HepG2 (cell line): ENCODE data around the gene NT5C2. TPM values are rescaled to one million over a fixed set of nuclear protein-coding genes. Genes with fewer than 3 reads are reported as not detected.

Experiments used
- ATAC-seq: fragments of 200-7000 bp; cut with Tn5 transposase; 3 replicates; pipeline ENCODE4 v1.9.1; 2020; ENCODE audit warnings: mild to moderate bottlenecking, moderate library complexity
- BruUV-seq: library from RNA; stranded (reverse); fragments of 400-500 nt; replicated peaks from 2 replicates; lab custom pipeline; 2021; lab: Mats Ljungman, UMichigan
- CTCF ChIA-PET: fragments of 300-600 bp; formaldehyde crosslinking; extraction: SDS; loops from one replicate; lab custom pipeline; 2021; ENCODE audit warnings: low total read pairs, inconsistent platforms, low intra/inter-chr PET ratio; lab: Yijun Ruan, JAX
- POLR2A ChIA-PET: fragments of 350-600 bp; sonication (Branson Sonifier 250); formaldehyde crosslinking; loops from one replicate; lab custom pipeline; 2020; ENCODE audit warnings: antibody characterized with exemption, inconsistent platforms; lab: Yijun Ruan, JAX
- DNase-seq: peaks from one replicate; pipeline ENCODE4 v3.0.0-alpha.2; 2015; ENCODE audit warnings: low spot score
- FAIRE-seq: peaks from 3 replicates; lab custom pipeline; 2011; peaks lifted over from hg19 to GRCh38; lab: Jason Lieb, UNC
- H2AFZ ChIP-seq: one replicate; pipeline ENCODE4 v1.6.1; 2011; ENCODE audit warnings: low read length, inconsistent platforms
- H3K27ac ChIP-seq: fragments of 300-600 bp; 3 replicates; pipeline ENCODE4 v1.8.0; 2011; ENCODE audit warnings: mixed run types, mild to moderate bottlenecking, mixed read lengths, low read length, inconsistent platforms; ENCODE audit not compliant: insufficient read depth; ENCODE audit errors: extremely low read length
- H3K27me3 ChIP-seq, 2 experiments: fragments of 200-600 bp in 1 of 2; 2 replicates in 1 of 2; 3 replicates in 1 of 2; pipeline versions ENCODE4 v1.6.0 to v1.8.0; 2011; ENCODE audit warnings: low read length in 2 of 2, mild to moderate bottlenecking in 2 of 2, moderate library complexity in 2 of 2, inconsistent platforms in 1 of 2; ENCODE audit not compliant: insufficient read depth in 2 of 2, control insufficient read depth in 1 of 2
- H3K36me3 ChIP-seq, 2 experiments: fragments of 200-600 bp in 1 of 2; replicated peaks in 1 of 2; 2 replicates in 1 of 2; 3 replicates in 1 of 2; pipeline versions ENCODE4 v1.5.1 to v1.8.0; 2011; ENCODE audit warnings: low read length in 2 of 2, inconsistent platforms in 1 of 2; ENCODE audit not compliant: insufficient read depth in 2 of 2, control insufficient read depth in 1 of 2
- H3K4me1 ChIP-seq: 2 replicates; pipeline ENCODE4 v1.5.1; 2012; ENCODE audit warnings: low read length, inconsistent platforms; ENCODE audit not compliant: insufficient read depth
- H3K4me2 ChIP-seq: 2 replicates; pipeline ENCODE4 v1.6.0; 2011; ENCODE audit warnings: low read depth, low read length, inconsistent platforms
- H3K4me3 ChIP-seq, 3 experiments: fragments of 200-600 bp in 1 of 3; sonication (generic), shearing (Covaris generic) in 1 of 3; replicated peaks in 1 of 3; 2 replicates each; pipeline ENCODE4 v1.5.1; 2011 to 2016; ENCODE audit warnings: low read length in 3 of 3, inconsistent platforms in 2 of 3, low read depth in 2 of 3, mild to moderate bottlenecking in 2 of 3, control low read depth in 1 of 3, mixed read lengths in 1 of 3; ENCODE audit not compliant: insufficient read depth in 1 of 3
- H3K79me2 ChIP-seq: one replicate; pipeline ENCODE4 v1.6.1; 2011; ENCODE audit warnings: low read length, inconsistent platforms; ENCODE audit not compliant: insufficient read depth
- H3K9ac ChIP-seq: 2 replicates; pipeline ENCODE4 v1.6.0; 2011; ENCODE audit warnings: mild to moderate bottlenecking, low read depth, low read length, inconsistent platforms; ENCODE audit not compliant: insufficient read depth
- H3K9me3 ChIP-seq: 2 replicates; pipeline ENCODE4 v1.5.1; 2012; ENCODE audit warnings: mild to moderate bottlenecking, low read length
- H4K20me1 ChIP-seq: 2 replicates; pipeline ENCODE4 v1.6.0; 2011; ENCODE audit warnings: inconsistent platforms, mild to moderate bottlenecking, low read length, moderate library complexity; ENCODE audit not compliant: insufficient read depth
- BORCS8-MEF2B ChIP-seq: sonication (generic); formaldehyde crosslinking; IDR thresholded peaks from 2 replicates; pipeline ENCODE4 v1.8.0; 2022; ENCODE audit warnings: mild to moderate bottlenecking, missing genetic modification reagents
- CCAR2 ChIP-seq: fragments of 200-400 bp; formaldehyde crosslinking; optimal IDR thresholded peaks from 2 replicates; pipeline ENCODE3; 2018; ENCODE audit warnings: low read depth, mild to moderate bottlenecking, low read length, moderate library complexity
- ERF ChIP-seq: IDR thresholded peaks from 2 replicates; pipeline ENCODE4 v1.6.1; 2018; ENCODE audit warnings: missing biosample characterization, missing genetic modification reagents
- KLF16 ChIP-seq, 2 experiments: sonication (generic) in 1 of 2; formaldehyde crosslinking in 1 of 2; IDR thresholded peaks; 2 replicates each; pipeline versions ENCODE4 v1.6.1 to v1.8.0; 2016 to 2023; ENCODE audit warnings: missing genetic modification reagents in 2 of 2, missing compliant biosample characterization in 1 of 2
- KLF6 ChIP-seq: IDR thresholded peaks from 2 replicates; pipeline ENCODE4 v1.8.0; 2016; ENCODE audit warnings: missing biosample characterization, missing genetic modification reagents
- NBN ChIP-seq: fragments of 450-650 bp; conservative IDR thresholded peaks from 2 replicates; pipeline ENCODE4 v1.6.1; 2017
- PHB2 ChIP-seq: fragments of 450-650 bp; IDR thresholded peaks from 2 replicates; pipeline ENCODE4 v1.6.1; 2018; ENCODE audit not compliant: partially characterized antibody
- RBFOX2 ChIP-seq: fragments of 200-400 bp; formaldehyde crosslinking; IDR thresholded peaks from 2 replicates; pipeline ENCODE4 v1.6.1; 2017; ENCODE audit warnings: low read depth, mild to moderate bottlenecking, low read length
- SMC3 ChIP-seq: IDR thresholded peaks from 2 replicates; pipeline ENCODE4 v1.6.1; 2011; ENCODE audit warnings: low read length, improper control_type of control experiment
- TCF7L2 ChIP-seq: IDR thresholded peaks from 2 replicates; pipeline ENCODE4 v1.6.1; 2011; ENCODE audit warnings: mild to moderate bottlenecking, low read depth, low read length, moderate library complexity
- ZNF263 ChIP-seq: sonication (generic); formaldehyde crosslinking; IDR thresholded peaks from 2 replicates; pipeline ENCODE4 v1.4.0; 2020; ENCODE audit warnings: missing genetic modification reagents
- ZNF33B ChIP-seq: sonication (generic); formaldehyde crosslinking; IDR thresholded peaks from 2 replicates; pipeline ENCODE4 v1.5.1; 2020; ENCODE audit warnings: mild to moderate bottlenecking, missing genetic modification reagents
- ZNF678 ChIP-seq: sonication (generic); formaldehyde crosslinking; IDR thresholded peaks from 2 replicates; pipeline ENCODE4 v1.4.0; 2020; ENCODE audit warnings: mild to moderate bottlenecking, missing genetic modification reagents
- ZNF768 ChIP-seq: sonication (generic); formaldehyde crosslinking; IDR thresholded peaks from 2 replicates; pipeline ENCODE4 v1.4.0; 2020; ENCODE audit warnings: missing genetic modification reagents
- ZNF839 ChIP-seq: sonication (generic); formaldehyde crosslinking; IDR thresholded peaks from 2 replicates; pipeline ENCODE4 v1.4.0; 2020; ENCODE audit warnings: missing genetic modification reagents, mild to moderate bottlenecking, borderline replicate concordance
- ZSCAN20 ChIP-seq: sonication (generic); formaldehyde crosslinking; IDR thresholded peaks from 2 replicates; pipeline ENCODE4 v1.4.0; 2020; ENCODE audit warnings: missing genetic modification reagents, mild to moderate bottlenecking, borderline replicate concordance
- WGBS: methylation state at CpG from one replicate; pipeline ENCODE4 v1.1.6; 2017; ENCODE audit warnings: low lambda C conversion rate; 5-methylcytosine and 5-hydroxymethylcytosine counted together
- in situ Hi-C: cut with HindIII; loops from 2 replicates; pipeline ENCODE4 v1.10.0; 2017; ENCODE audit warnings: low pct_unique_long_range_greater_than_20kb; ENCODE audit not compliant: extremely low pct_ligation_motif_present
- intact Hi-C: fragments of 100-400 bp; cut with micrococcal nuclease; formaldehyde crosslinking; loops from one replicate; pipeline ENCODE4 v1.10.0; 2022; ENCODE audit not compliant: unreplicated experiment
- polyA plus RNA-seq, 8 experiments: library from polyadenylated mRNA; depleted of rRNA in 3 of 8; stranded (reverse) in 7 of 8; unstranded in 1 of 8; fragments of >200 nt; fragmentation: Illumina TruSeq in 4 of 8; extraction: Trizol in 4 of 8; gene quantifications; 2 replicates each; pipeline versions ENCODE4 v1.2.1 to v1.2.3, GENCODE V29; 2011 to 2016; ENCODE audit warnings: low read depth in 4 of 8, missing spikeins in 1 of 8, mixed read lengths in 1 of 8; ENCODE audit not compliant: insufficient read depth in 1 of 8
- total RNA-seq, 5 experiments: library from RNA; depleted of rRNA; stranded (reverse); fragments of >200 nt; fragmentation: Illumina TruSeq; extraction: Trizol; gene quantifications; 2 replicates each; pipeline ENCODE4 v1.2.3, GENCODE V29; 2016; ENCODE audit warnings: low read depth in 1 of 5
- TF ChIP-seq, protein P1 (sequence below): sonication (generic); formaldehyde crosslinking; IDR thresholded peaks from 2 replicates; pipeline ENCODE4 v1.8.0; 2022; ENCODE audit warnings: mild to moderate bottlenecking, missing genetic modification reagents, moderate library complexity
- TF ChIP-seq, protein P2 (sequence below): sonication (generic); formaldehyde crosslinking; IDR thresholded peaks from 2 replicates; pipeline ENCODE4 v1.4.0; 2020; ENCODE audit warnings: missing genetic modification reagents
- TF ChIP-seq, protein P3 (sequence below): sonication (generic); formaldehyde crosslinking; IDR thresholded peaks from 2 replicates; pipeline ENCODE4 v1.8.1; 2023; ENCODE audit warnings: mild to moderate bottlenecking, inconsistent platforms, moderate library complexity, missing genetic modification reagents, borderline replicate concordance
- TF ChIP-seq, protein P4 (sequence below): sonication (generic); formaldehyde crosslinking; IDR thresholded peaks from 2 replicates; pipeline ENCODE4 v1.4.0; 2020; ENCODE audit warnings: missing genetic modification reagents

The NT5C2 gene
- total and polyA plus RNA-seq, 2 of the 13 experiments (the other 11 are each of a cell fraction or from before 2014, with no cell fraction given): 40.6 to 55.2 TPM

DNA sequence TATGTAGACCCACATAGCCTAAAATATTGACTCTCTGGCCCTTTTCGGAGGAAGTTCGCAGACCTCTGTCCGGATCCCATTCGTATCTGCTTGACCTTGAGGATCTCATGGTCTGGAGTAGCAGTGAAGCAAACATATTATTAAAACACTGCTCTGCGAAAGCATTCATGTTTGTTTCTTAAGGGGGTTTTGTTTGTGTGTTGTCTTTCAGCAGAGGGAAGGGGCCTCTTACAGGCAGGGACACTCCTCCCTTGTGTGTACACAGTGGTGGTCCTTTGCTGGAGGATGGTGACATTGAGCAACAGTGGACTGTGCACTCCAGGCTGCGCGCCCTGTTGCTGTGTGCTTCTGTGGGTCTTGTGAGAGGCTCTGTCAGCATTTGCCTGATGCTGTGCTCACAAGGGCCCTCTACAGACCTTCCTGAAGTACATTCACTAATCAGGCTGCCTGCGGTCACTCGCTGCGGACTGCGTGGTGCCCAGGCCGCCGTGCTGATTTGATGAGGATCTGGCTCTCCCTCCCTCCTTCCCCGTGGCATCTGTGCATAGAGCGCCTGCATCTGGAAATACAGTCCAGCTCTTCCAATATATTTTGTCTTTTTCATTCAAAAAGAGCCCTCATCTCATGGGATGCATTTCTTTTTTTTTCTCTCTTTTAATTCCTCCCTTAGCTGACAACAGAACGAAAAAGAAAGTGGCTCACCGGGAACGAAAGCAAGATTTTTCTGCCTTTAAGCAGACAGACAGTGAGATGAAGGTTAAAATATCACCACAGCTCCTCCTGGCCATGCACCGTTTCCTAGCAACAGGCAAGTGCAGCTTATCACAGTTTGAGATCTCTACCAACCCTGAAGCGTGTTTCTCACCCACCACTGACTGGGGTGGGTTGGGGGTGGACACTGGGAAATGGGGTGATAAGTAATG is 139.2 kb downstream of the NT5C2 start:
- 16% methylated on average over 16 of the region's 20 CpGs for WGBS
- Histone ChIP-seq H3K27me3 (no peaks in the 10 kb centered on the region), H3K4me3 (peak overlapping the region in 2 of 3 experiments; percentile 41 to 54; a peak in 4 of 6 replicates), H3K79me2 (no peaks in the 10 kb centered on the region), H2AFZ (no peak overlapping the region), H3K9me3 (no peaks in the 10 kb centered on the region), H3K9ac (peak overlapping the region; percentile 30; the same call in 1 of the 2 replicates), H3K4me2 (peak overlapping the region; percentile 70), H3K27ac (peak overlapping the region; percentile 50), H4K20me1 (no peaks in the 10 kb centered on the region), H3K36me3 (peaks cover 1 to 17% of the 10 kb centered on the region in 2 experiments; a peak in 2 of 5 replicates), H3K4me1 (peaks cover 21% of the 10 kb centered on the region)
- BruUV-seq: no TSS peak
- in situ Hi-C loops: loop anchor here (25.0 kb wide), 1 partner anchor 317 kb away; the partner anchor contains the start of gene WBP1L
- peak; percentile 96 for DNase-seq
- ATAC-seq: peak; percentile 99
- ChIA-PET CTCF (interaction anchor here (0.6 to 3.1 kb wide), 2 partner anchors 115 to 137 kb away, joined by 3 to 18 read pairs; partner anchors contain the start of gene CNNM2), POLR2A (interaction anchor here (1.1 to 1.9 kb wide), 2 partner anchors 136 to 137 kb away, joined by 3 to 7 read pairs; partner anchors contain the start of gene CNNM2)
- intact Hi-C loops: loop anchor here (1.0 to 10.0 kb wide), 3 partner anchors 67 to 339 kb away; partner anchors contain the start of genes ARL3 and SFXN2
- peak; percentile 99 for FAIRE-seq
- TF ChIP-seq ERF (CRISPR knock-in tag): peak; percentile 94; the same call in 1 of the 2 replicates
- peak in 1 of 2 experiments; percentile 93; a peak in 2 of 4 replicates for TF ChIP-seq KLF16 (CRISPR knock-in tag; IDR thresholded peaks at IDR 0.05)
- TF ChIP-seq, protein P1, sequence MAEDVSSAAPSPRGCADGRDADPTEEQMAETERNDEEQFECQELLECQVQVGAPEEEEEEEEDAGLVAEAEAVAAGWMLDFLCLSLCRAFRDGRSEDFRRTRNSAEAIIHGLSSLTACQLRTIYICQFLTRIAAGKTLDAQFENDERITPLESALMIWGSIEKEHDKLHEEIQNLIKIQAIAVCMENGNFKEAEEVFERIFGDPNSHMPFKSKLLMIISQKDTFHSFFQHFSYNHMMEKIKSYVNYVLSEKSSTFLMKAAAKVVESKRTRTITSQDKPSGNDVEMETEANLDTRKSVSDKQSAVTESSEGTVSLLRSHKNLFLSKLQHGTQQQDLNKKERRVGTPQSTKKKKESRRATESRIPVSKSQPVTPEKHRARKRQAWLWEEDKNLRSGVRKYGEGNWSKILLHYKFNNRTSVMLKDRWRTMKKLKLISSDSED (CRISPR knock-in tag): no peak
- peak; percentile 89 for TF ChIP-seq KLF6 (CRISPR knock-in tag)
- TF ChIP-seq ZNF678 (CRISPR knock-in tag): no peak
- no peak for TF ChIP-seq ZNF839 (CRISPR knock-in tag)
- TF ChIP-seq, protein P2, sequence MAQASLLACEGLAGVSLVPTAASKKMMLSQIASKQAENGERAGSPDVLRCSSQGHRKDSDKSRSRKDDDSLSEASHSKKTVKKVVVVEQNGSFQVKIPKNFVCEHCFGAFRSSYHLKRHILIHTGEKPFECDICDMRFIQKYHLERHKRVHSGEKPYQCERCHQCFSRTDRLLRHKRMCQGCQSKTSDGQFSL (CRISPR knock-in tag): no peak
- no peak for TF ChIP-seq RBFOX2
- TF ChIP-seq ZSCAN20 (CRISPR knock-in tag): no peak
- TF ChIP-seq SMC3: peak; percentile 81
- no peak for TF ChIP-seq NBN
- peak; percentile 90 for TF ChIP-seq ZNF768 (CRISPR knock-in tag)
- peak; percentile 82; the same call in 1 of the 2 replicates for TF ChIP-seq BORCS8-MEF2B (CRISPR knock-in tag)
- TF ChIP-seq ZNF263 (CRISPR knock-in tag): peak; percentile 93
- TF ChIP-seq CCAR2: no peak
- TF ChIP-seq, protein P3, sequence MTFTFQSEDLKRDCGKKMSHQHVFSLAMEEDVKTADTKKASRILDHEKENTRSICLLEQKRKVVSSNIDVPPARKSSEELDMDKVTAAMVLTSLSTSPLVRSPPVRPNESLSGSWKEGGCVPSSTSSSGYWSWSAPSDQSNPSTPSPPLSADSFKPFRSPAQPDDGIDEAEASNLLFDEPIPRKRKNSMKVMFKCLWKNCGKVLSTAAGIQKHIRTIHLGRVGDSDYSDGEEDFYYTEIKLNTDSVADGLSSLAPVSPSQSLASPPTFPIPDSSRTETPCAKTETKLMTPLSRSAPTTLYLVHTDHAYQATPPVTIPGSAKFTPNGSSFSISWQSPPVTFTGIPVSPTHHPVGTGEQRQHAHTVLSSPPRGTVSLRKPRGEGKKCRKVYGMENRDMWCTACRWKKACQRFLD (CRISPR knock-in tag): no peak
- TF ChIP-seq, protein P4, sequence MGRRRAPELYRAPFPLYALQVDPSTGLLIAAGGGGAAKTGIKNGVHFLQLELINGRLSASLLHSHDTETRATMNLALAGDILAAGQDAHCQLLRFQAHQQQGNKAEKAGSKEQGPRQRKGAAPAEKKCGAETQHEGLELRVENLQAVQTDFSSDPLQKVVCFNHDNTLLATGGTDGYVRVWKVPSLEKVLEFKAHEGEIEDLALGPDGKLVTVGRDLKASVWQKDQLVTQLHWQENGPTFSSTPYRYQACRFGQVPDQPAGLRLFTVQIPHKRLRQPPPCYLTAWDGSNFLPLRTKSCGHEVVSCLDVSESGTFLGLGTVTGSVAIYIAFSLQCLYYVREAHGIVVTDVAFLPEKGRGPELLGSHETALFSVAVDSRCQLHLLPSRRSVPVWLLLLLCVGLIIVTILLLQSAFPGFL (CRISPR knock-in tag): no peak
- no peak for TF ChIP-seq ZNF33B (CRISPR knock-in tag)
- TF ChIP-seq PHB2: no peak
- no peak for TF ChIP-seq TCF7L2
